SIG-M5 treated with dmso at 0.1 percent for 504 hours (cell line): Measurements from ENCODE around the gene RNF5.
"Not testable (repeated sequence)": the region's sequence is repeated elsewhere in the genome, so short reads cannot be mapped to it uniquely, and the experiment has no call there.

Experiments
- DNase-seq: peaks from one replicate; lab custom pipeline; 2025; ENCODE audit not compliant: unreplicated experiment; lab: John Stamatoyannopoulos, UW

The RNF5 gene

GRCh38 chr6:32188381-32189068 lies 10.3 kb downstream of the RNF5 start:
- no peak for DNase-seq

- DNase-seq, result no peak
Measured at GRCh38 chr6:32189069-32189741, 11.0 kb downstream of the RNF5 start.

- no peak for DNase-seq
Measured at GRCh38 chr6:32189742-32190053, 11.5 kb downstream of the RNF5 start.

- peak; percentile 93 for DNase-seq
Measured at GRCh38 chr6:32190054-32190851, 12.0 kb downstream of the RNF5 start, which contains the start of gene PBX2. PBX2 (minus strand) TSS chr6:32190202; CDS start chr6:32189915, 287 bp downstream.

GRCh38 chr6:32190911-32191677 lies 12.9 kb downstream of the RNF5 start:
- no peak for DNase-seq

- DNase-seq, result no peak
Measured at GRCh38 chr6:32191696-32192607, 13.7 kb downstream of the RNF5 start.

- peak; percentile 66 for DNase-seq
Measured at GRCh38 chr6:32192608-32193039, 14.4 kb downstream of the RNF5 start, which contains the start of gene GPSM3. GPSM3 (minus strand) TSS chr6:32192643; CDS start chr6:32192513, 130 bp downstream.

- DNase-seq, result not testable (repeated sequence)
Measured at GRCh38 chr6:32193096-32193495, 14.9 kb downstream of the RNF5 start.

GRCh38 chr6:32194388-32194787 lies 16.2 kb downstream of the RNF5 start:
- no peak for DNase-seq

- peak; percentile 71 for DNase-seq
Measured at GRCh38 chr6:32194825-32195651, 16.8 kb downstream of the RNF5 start.

GRCh38 chr6:32195652-32195901 lies 17.4 kb downstream of the RNF5 start:
- peak; percentile 98 for DNase-seq

- DNase-seq, result peak; percentile 36
Measured at GRCh38 chr6:32195902-32196681, 17.9 kb downstream of the RNF5 start.

- no peak for DNase-seq
Measured at GRCh38 chr6:32196682-32197616, 18.7 kb downstream of the RNF5 start.

- DNase-seq, result no peak
Measured at GRCh38 chr6:32198345-32198696, 20.1 kb downstream of the RNF5 start.

- DNase-seq, result no peak
Measured at GRCh38 chr6:32198866-32199265, 20.7 kb downstream of the RNF5 start.

GRCh38 chr6:32200711-32201475 lies 22.7 kb downstream of the RNF5 start:
- DNase-seq, result no peak

- no peak for DNase-seq
Measured at GRCh38 chr6:32202186-32202585, 24.0 kb downstream of the RNF5 start.
